Activated CD8-positive, alpha-beta memory T cell treated with anti-CD3 and anti-CD28 coated beads for 4 hours (primary cell): ENCODE measurements around the gene TBX21.
"Not testable (repeated sequence)": the region's sequence is repeated elsewhere in the genome, so short reads cannot be mapped to it uniquely, and the experiment has no call there.

Experiments
- DNase-seq, 2 donors: peaks; one replicate each; pipeline ENCODE4 v3.0.0-alpha.2; 2020; ENCODE audit warnings: low read depth in 2 of 2

Gene TBX21

DNA sequence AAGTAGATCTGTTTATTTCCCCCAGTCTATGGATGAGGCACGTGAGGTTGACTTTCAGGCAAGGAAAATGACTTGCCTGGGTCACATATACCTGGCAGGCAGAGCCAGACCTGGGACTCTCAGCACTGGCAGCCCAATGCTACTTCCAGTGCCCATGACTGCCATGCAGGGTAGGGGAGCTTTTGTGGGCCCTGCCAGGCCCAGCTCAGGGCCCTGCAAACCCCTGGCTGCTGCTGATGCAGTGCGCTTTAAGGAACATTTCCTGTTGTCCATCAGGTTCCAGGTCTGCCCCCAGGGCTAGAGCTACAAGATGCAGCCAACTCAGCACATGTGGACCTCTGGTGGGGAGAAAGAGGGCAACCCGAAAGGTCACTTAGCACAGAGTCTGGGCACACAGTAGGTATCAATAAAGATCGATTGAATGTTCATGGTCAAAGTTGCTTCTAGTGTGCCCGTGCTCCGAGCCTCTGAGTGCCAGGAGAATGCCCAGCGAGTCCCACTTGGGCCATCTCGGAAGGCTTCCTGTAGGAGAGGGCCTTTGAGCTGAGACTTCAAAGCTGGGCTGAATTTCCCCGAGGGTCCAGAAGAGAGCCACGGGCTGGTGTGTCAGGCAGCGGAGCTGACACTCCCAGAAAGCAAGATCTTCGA is 513 bp upstream of the TBX21 start:
- DNase-seq, result no peak

DNA sequence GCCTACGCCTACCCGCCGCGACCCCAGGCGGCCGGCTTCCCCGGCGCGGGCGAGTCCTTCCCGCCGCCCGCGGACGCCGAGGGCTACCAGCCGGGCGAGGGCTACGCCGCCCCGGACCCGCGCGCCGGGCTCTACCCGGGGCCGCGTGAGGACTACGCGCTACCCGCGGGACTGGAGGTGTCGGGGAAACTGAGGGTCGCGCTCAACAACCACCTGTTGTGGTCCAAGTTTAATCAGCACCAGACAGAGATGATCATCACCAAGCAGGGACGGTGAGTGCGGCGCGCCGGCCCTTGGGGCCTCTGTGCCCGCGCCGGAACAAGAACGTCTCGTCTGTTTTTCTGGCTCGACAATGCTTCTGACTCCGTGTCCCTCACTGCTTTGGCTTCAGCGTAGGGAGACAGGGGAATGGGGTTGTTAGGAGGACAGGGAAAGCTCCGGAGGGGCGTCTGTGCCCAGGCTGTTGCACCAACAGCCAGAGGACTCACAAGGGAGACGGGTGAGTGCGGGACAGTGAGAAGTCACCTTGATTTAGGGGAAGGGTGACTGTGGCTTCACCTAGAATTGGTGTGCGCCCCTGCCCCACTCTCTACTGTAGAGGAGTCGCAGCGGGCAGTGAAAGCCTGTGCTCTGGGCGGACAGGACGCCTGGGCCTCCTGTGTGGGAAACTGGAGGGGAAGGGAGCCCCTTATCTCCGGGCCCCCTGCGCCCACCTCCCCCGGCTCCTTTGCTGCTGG is 806 bp downstream of the TBX21 start:
- DNase-seq, result no peak

DNA sequence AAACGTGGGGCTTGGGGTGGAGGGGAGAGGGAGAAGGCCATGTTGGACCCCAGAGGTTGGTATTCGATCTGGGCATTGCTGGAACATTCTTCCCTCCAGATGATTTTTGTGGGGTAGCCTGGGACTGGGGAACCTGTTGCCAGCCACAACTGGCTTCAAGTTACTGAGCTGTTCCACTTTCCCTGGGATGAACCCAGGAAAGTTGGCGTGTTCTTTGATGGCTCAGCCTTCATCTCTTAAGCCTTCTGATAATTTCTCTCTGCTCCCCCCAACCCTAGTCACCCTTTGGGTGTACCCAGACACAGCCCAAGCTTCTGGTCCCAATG is 2.1 kb downstream of the TBX21 start:
- DNase-seq, result no peak

DNA sequence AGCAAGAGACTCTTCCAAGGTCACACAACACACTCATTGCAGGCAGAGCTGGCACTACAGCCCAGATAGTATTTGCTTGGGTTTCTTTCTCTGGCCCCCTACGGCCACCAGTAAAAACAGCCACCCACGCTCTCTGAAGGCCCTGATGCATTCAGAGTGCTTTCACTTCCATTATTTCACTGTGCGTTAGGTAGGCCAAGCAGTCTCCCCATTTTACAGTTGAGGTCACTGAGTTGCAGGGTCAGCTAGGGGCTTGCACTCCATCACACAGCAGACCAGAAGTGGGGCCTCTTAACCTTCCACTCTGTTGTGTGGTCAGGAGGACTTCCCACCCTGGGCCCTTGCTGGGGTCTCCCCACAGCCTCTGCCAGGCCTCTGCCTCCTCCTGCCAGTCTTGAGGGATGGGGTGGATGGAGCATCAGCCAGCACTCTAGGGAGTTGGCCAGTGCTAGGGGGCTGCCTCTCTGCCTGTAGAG is 2.5 kb downstream of the TBX21 start:
- no peak for DNase-seq

DNA sequence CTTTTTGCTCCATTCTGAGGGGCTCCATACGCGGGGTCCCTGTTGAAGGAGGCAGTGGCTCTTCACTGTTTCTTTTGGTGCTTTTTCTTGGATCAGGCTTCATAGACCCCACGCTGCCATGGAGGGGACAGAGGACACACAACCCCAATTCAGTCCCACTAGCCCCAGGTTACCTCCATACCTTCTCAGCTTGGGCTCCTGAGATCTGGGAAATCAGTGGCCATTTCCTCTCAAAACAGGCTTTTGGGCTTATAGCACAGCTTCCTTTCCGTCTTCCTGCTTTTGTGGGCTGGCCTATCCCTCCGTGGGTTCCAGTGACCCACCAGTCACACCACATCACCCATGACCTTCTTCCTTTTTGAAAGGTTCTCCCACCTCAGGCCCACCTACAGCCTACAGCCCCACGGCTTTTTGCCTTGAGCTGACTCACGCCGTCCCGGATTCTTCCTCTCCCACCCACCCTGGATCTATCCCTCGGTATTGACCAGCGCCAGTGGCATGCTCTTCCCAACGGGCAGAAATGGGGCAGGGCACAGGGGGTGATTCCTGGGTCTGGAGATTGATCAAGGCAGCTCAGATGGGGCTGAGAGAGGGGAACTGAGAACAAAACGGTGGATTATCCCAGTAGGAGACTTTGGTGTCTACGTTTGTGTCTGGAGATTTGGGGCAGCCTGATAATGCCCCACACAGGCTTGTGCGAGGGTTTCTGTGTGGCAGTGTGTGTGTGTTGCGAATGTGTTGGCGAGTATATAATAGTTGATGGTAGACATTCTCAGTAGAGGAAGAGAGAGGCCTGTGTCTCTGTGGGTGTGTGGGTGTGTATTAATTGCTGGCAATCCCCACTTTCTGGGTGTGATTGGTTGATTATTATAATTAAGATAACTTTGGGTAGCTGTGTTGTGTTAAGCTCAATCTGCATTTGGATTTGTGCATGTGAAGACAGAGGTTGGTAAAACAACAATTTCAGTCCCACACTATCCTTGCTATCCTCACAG is 3.8 kb downstream of the TBX21 start:
- DNase-seq, result no peak

DNA sequence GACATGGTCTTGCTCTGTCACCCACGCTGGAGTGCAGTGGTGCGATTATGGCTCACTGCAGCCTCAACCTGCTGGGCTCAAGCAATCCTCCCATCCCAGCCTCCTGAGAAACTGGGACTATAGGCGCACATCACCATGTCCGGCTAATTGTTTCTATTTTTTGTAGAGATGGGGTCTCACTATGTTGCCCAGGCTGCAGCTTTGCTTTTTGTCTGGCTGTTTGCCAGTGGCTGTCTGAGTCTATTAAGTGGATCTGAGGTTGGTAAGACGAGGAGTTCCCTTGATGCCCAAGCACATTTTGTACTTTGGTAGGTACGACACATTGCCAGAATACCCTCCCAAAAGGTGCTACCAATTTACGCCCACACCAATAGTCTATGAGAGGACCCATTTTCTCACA is 5.1 kb downstream of the TBX21 start:
- DNase-seq, result no peak

DNA sequence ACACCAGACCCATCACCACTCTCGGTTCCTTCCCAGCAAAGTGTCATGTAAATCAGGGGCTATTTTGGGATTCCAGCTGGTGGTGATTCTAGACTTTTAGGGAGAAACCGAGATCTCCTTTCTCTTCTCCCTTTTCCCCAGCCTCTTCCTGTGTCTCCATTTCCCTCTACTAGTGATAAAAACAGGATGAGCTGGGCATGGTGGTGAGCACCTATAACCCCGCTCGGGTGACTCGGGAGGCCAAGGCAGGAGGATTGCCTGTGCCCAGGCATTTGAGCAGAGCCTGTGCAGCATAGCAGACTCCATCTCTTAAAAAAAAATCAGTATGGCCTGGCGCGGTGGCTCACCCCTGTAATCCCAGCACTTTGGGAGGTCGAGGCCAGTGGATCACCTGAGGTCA is 6.1 kb downstream of the TBX21 start:
- no peak for DNase-seq

DNA sequence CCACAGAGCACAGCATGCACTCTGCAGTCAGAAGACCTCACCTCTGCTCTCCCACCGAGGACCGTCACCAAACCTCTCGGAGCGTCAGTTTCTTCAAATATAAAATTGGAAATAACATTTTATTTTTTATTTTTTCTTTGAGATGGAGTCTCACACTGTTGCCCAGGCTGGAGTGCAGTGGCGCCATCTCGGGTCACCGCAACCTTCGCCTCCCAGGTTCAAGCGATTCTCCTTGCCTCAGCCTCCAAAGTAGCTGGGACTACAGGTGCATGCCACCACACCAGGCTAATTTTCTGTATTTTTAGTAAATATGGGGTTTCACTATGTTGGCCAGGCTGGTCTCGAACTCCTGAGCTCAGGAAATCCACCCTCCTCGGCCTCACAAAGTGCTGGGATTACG is 6.9 kb downstream of the TBX21 start:
- DNase-seq, result not testable (repeated sequence)

DNA sequence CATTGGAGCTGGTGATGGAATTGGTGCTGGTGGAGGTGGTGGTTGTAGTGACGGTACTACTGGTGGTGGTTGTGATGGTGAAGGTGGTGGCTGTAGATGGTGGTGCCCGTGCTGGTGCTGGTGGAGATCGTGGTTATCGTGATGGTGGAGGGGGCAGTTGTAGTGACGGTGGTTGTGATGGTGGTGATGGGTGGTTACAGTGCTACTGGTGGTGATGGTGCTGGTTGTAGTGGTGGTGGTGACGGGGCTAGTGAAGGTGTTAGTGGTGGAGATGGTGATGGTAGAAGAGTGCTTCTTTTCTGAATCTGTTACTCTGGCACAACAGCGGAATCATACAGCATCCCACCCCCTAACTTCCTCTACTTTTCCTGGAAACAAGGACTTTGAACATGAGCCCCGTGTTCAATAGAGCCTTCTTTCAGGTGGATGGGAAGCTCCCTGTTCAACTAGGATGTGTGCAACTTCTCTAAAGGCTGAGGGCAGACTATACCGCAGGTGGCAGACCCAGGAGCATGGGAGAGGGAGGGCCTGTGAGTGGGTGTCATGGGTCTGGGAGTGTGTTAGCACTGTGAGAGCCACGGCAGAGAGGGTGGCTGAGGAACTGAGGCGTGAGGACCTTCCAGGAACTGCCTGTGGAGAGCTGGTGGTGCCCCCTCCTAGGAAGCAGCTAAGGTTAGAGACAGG is 8.2 kb downstream of the TBX21 start:
- DNase-seq, result no peak

DNA sequence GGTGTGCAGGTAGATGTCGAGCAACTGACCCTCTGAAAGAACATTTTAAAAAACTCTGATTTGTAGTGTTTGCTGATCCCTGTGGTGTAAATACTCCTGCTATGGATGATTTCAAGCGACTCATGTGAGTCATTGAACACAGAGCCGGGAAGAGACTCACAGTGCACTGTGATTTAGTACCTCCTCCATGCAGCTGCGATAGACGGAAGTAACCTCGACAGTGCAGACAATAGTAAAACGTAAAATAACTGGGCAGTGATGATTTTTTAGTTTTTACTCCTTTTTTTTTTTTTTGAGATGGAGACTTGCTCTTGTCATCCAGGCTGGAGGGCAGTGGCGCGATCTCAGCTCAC is 8.7 kb downstream of the TBX21 start:
- DNase-seq, result no peak

DNA sequence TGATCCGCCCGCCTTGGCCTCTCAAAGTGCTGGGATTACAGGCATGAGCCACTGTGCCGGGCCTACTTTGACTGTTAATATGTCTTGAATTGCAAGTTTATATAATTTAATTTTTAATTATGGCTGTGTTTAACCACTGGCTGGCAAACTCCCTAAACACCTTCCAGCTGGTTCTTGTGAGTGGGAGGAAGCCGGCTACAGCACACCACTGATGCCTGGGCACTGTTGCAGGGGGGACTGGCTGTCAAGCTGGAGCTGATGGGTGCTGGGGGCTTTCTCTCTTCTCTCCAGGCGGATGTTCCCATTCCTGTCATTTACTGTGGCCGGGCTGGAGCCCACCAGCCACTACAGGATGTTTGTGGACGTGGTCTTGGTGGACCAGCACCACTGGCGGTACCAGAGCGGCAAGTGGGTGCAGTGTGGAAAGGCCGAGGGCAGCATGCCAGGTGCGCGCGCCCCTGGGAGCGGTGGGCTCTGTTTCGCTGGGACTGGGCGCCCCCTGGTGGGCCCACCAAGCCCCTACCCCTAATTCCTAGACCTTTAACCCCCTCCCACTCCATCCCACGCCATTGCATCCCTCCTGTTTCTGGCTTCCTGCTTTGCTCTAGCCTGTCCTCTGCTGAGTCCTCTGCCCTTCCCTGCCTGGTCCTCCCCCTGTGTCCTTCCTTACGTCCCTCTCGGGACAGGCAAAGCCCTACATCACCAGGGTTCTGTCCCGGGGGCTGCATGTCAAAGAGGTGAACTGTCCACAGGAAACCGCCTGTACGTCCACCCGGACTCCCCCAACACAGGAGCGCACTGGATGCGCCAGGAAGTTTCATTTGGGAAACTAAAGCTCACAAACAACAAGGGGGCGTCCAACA is 9.5 kb downstream of the TBX21 start:
- DNase-seq, result no peak

DNA sequence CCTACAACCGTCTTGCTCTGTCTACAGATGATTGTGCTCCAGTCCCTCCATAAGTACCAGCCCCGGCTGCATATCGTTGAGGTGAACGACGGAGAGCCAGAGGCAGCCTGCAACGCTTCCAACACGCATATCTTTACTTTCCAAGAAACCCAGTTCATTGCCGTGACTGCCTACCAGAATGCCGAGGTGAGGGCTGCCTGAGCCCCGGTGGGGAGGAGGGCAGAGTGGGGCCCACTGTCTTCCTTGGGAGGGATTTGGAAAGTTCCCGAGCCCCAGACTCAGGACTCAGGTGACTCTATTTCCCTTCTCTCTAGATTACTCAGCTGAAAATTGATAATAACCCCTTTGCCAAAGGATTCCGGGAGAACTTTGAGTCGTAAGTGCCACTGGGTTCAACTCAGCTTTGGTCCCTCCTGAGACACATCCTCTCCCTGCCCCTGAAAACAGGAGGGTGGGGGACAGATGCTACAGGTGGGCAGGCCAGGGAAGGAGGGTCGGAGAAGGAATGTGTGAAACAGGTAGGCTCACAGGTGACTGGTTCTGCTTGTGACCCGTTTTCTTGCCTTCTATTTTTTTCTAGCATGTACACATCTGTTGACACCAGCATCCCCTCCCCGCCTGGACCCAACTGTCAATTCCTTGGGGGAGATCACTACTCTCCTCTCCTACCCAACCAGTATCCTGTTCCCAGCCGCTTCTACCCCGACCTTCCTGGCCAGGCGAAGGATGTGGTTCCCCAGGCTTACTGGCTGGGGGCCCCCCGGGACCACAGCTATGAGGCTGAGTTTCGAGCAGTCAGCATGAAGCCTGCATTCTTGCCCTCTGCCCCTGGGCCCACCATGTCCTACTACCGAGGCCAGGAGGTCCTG is 11.4 kb downstream of the TBX21 start:
- DNase-seq, result no peak

DNA sequence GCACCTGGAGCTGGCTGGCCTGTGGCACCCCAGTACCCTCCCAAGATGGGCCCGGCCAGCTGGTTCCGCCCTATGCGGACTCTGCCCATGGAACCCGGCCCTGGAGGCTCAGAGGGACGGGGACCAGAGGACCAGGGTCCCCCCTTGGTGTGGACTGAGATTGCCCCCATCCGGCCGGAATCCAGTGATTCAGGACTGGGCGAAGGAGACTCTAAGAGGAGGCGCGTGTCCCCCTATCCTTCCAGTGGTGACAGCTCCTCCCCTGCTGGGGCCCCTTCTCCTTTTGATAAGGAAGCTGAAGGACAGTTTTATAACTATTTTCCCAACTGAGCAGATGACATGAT is 12.0 kb downstream of the TBX21 start:
- no peak for DNase-seq

DNA sequence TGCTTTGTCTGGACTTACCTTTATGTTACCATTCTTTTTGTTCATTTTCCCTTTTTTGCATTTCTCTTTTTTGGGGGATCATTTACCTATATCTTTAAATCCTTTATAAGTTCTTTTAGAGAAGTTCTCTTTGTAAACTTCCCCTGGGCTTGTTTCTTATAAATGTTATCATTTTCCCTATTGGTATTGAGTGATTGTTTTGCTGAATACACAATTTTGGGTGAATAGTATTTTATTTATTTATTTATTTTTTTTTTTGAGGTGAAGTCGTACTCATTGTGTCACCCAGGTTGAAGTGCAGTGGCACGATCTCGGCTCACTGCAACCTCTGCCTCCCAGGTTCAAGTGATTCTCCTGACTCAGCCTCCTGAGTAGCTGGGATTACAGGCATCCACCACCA is 18.4 kb downstream of the TBX21 start:
- no peak for DNase-seq

DNA sequence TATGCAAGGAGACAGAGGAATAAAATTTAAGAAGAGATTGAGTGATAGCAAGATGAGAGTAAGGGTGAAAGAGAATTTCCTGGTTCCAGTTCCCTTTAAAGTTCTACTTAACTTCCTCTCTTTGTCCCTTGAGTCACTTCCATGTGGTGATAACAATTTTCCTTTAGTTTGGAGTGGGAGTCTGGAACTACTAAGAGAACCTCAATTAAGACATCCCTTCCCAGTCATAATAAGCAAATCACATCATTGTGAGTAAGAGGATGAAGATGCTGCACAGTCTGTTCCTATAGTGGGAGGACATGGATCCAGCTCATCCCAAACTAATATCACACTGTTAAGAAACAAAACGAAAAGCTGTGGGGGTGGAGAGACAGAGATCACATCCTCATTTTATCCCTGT is 24.4 kb downstream of the TBX21 start:
- DNase-seq, result no peak

DNA sequence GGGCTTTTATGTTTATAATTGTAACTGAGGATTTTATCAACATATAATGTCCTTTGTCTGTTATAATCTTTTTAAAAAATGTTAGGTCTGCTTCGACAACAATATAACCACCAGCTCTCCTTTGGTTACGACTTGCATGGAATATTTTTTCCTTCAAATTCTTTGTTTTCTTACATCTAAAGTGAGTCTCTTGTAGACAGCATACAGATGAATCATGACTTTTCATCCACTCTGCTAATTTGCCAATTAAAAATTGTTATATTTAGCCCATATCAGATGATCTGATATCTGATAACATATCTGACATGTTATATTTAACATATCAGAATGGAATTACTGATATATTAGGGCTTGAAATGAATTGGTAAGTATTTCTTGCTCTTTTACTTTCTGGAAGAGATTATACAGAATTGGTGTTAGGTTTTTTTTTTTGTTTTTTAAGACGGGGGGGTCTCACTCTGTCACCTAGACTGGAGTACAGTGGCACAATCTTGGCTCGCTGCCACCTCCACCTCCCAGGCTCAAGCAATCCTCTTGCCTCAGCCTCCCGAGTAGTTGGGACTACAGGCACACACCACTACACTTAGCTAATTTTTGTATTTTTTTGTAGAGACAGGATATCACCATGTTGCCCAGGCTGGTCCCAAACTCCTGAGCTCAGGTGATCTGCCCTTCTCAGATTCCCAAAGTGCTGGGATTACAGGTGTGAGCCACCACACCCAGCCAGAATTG is 27.5 kb downstream of the TBX21 start:
- no peak for DNase-seq

DNA sequence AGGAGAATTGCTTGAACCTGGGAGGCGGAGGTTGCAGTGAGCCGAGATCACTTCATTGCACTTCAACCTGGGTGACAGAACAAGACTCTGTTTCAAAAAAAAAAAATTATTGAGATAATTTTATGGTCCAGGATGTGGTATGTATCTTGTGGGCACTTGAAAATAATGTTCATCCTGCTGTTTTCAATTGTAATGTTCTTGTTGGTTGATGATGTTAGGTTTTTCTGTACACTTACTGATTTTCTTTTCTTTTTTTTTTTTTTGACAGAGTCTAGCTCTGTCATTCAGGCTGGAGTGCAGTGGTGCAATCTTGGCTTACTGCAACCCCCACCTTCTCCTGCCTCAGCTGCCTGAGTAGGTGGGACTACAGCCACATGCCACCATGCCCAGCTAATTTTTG is 29.7 kb downstream of the TBX21 start:
- no peak for DNase-seq

DNA sequence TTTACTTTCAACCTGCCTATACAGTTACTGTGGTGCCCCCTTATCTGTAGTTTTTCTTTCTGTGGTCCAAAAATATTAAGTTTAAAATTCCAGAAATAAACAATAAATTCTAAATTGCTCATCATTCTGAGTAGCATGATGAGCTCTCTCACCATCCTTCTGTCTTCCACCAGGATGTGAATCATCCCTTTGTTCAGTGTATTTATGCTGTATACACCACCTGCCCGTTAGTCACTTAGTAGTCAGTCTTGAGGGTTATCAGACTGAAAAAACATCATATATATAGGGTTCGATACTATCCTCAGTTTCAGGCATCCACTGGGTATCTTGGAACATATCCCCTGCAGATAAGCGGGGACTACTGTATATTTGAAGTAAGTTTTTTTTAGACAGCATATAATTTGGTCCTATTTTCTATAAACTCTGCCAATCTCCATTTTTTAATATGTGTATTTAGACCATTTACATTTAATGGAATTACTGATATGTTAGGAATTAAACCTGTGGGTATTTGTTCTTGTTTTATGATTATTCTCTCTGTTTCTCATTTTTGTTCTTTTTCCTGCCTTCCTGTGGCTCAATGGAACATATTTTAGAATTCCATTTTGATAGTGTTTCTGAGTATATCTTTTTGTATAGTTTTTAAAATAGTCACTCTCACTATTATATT is 31.0 kb downstream of the TBX21 start:
- no peak for DNase-seq

DNA sequence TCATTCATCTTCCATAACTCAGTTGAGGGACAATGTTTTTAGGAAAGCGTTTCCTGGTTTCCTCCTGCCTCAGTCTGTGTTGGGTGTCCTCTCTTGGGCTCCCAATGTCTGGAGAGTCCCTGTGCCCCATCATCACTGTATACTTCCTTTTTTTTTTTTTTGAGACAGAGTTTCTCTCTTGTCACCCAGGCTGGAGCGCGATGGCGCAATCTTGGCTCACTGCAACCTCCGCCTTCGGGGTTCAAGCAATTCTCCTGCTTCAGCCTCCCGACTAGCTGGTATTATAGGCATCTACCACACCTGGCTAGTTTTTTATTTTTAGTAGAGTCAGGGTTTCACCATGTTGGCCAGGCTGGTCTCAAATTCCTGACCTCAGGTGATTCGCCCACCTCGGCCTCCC is 40.6 kb downstream of the TBX21 start:
- DNase-seq, result not testable (repeated sequence)
